HG03175 (cell line): ENCODE results near the gene SPACDR.

Source experiments
- ATAC-seq: cut with Tn5 transposase; IDR thresholded peaks from one replicate; pipeline ENCODE4 v1.9.1; 2021; ENCODE audit warnings: mild to moderate bottlenecking, moderate library complexity; ENCODE audit not compliant: unreplicated experiment

Gene SPACDR

GRCh38 chr7:100437150-100438100, 26.6 kb downstream of the SPACDR start:
- no peak for ATAC-seq

- peak; percentile 33 for ATAC-seq
Observed at GRCh38 chr7:100435401-100436304, 28.4 kb downstream of the SPACDR start.

GRCh38 chr7:100434297-100435144, 29.5 kb downstream of the SPACDR start:
- no peak for ATAC-seq

- ATAC-seq = no peak
Observed at GRCh38 chr7:100433592-100434296, 30.3 kb downstream of the SPACDR start.

GRCh38 chr7:100433276-100433591, 30.8 kb downstream of the SPACDR start:
- no peak for ATAC-seq

- no peak for ATAC-seq
Observed at GRCh38 chr7:100432621-100433275, 31.3 kb downstream of the SPACDR start.

GRCh38 chr7:100432053-100432452, 32.0 kb downstream of the SPACDR start:
- ATAC-seq = no peak

- no peak for ATAC-seq
Observed at GRCh38 chr7:100431286-100431735, 32.7 kb downstream of the SPACDR start.

- no peak for ATAC-seq
Observed at GRCh38 chr7:100430493-100431285, 33.4 kb downstream of the SPACDR start.

GRCh38 chr7:100429637-100430492, 34.2 kb downstream of the SPACDR start, which contains the start of gene MEPCE:
MEPCE (plus strand) TSS chr7:100429831; CDS start chr7:100430019, 188 bp downstream.
- ATAC-seq = peak; percentile 44

GRCh38 chr7:100428967-100429636, 35.0 kb downstream of the SPACDR start:
- peak; percentile 57 for ATAC-seq

- ATAC-seq = peak; percentile 39
Observed at GRCh38 chr7:100428199-100428966, 35.7 kb downstream of the SPACDR start, which contains the start of gene ZCWPW1. ZCWPW1 (minus strand) TSS chr7:100428703; CDS start chr7:100420649, 8,054 bp downstream.

GRCh38 chr7:100427762-100428198, 36.3 kb downstream of the SPACDR start:
- ATAC-seq = no peak

GRCh38 chr7:100426516-100426915, 37.5 kb downstream of the SPACDR start:
- no peak for ATAC-seq

- ATAC-seq = no peak
Observed at GRCh38 chr7:100425347-100425746, 38.7 kb downstream of the SPACDR start.

GRCh38 chr7:100423315-100423714, 40.7 kb downstream of the SPACDR start:
- no peak for ATAC-seq
